Stromal cell of bone marrow (primary cell): ENCODE data around the gene GON7.
"Not testable (repeated sequence)": the region's sequence is repeated elsewhere in the genome, so short reads cannot be mapped to it uniquely, and the experiment has no call there.

Experiments
- DNase-seq: peaks from one replicate; pipeline ENCODE4 v3.0.0-alpha.2; 2012; ENCODE audit warnings: low read depth

Gene GON7

GRCh38 chr14:93206793-93207467 lies at the start of gene GON7, which contains the start of gene UBR7:
Gene GON7 (minus strand): TSS chr14:93207065. CDS start chr14:93207037, 28 bp downstream.
Gene UBR7 (plus strand): TSS chr14:93207256. CDS start chr14:93207292, 36 bp downstream.
- peak; percentile 97 for DNase-seq

- DNase-seq = no peak
Observed at GRCh38 chr14:93249128-93249831, 42.4 kb upstream of the GON7 start.

GRCh38 chr14:93246534-93246933 lies 39.7 kb upstream of the GON7 start:
- no peak for DNase-seq

- no peak for DNase-seq
Observed at GRCh38 chr14:93245764-93246420, 39.0 kb upstream of the GON7 start.

GRCh38 chr14:93240678-93241000 lies 33.8 kb upstream of the GON7 start:
- DNase-seq = no peak

GRCh38 chr14:93239869-93240677 lies 33.2 kb upstream of the GON7 start:
- DNase-seq = no peak

- peak; percentile 51 for DNase-seq
Observed at GRCh38 chr14:93234798-93235197, 27.9 kb upstream of the GON7 start.

GRCh38 chr14:93233078-93233477 lies 26.2 kb upstream of the GON7 start:
- DNase-seq = not testable (repeated sequence)

- DNase-seq = no peak
Observed at GRCh38 chr14:93232159-93232558, 25.3 kb upstream of the GON7 start.

GRCh38 chr14:93231129-93231979 lies 24.5 kb upstream of the GON7 start:
- no peak for DNase-seq

- DNase-seq = no peak
Observed at GRCh38 chr14:93230539-93230938, 23.7 kb upstream of the GON7 start.

GRCh38 chr14:93228550-93228949 lies 21.7 kb upstream of the GON7 start:
- no peak for DNase-seq

GRCh38 chr14:93223565-93223964 lies 16.7 kb upstream of the GON7 start:
- DNase-seq = no peak

- DNase-seq = no peak
Observed at GRCh38 chr14:93220509-93220908, 13.6 kb upstream of the GON7 start.

- DNase-seq = no peak
Observed at GRCh38 chr14:93219103-93219726, 12.3 kb upstream of the GON7 start.

- DNase-seq = no peak
Observed at GRCh38 chr14:93214598-93214997, 7.7 kb upstream of the GON7 start.

GRCh38 chr14:93212432-93212831 lies 5.6 kb upstream of the GON7 start:
- no peak for DNase-seq

GRCh38 chr14:93207468-93208308 lies 823 bp upstream of the GON7 start:
- DNase-seq = no peak

GRCh38 chr14:93201155-93201704 lies 5.6 kb downstream of the GON7 start:
- DNase-seq = no peak

GRCh38 chr14:93200553-93200952 lies 6.3 kb downstream of the GON7 start:
- DNase-seq = no peak
